C4-2B (cell line): Measurements from ENCODE around the gene LUM.

Source experiments
- CTCF ChIP-seq: fragments of 450-650 bp; conservative IDR thresholded peaks from 2 replicates; pipeline ENCODE4 v1.5.1; 2017; ENCODE audit warnings: mild to moderate bottlenecking
- ZFX ChIP-seq: fragments of 450-650 bp; IDR thresholded peaks from 2 replicates; pipeline ENCODE4 v1.6.1; 2017

GRCh38 chr12:91074851-91075250, 36.4 kb downstream of the LUM start:
- no peak for TF ChIP-seq CTCF
- TF ChIP-seq ZFX = no peak
